HG03064 (cell line): ENCODE results near the gene TBX3.

Experiments used
- ATAC-seq: cut with Tn5 transposase; IDR thresholded peaks from one replicate; pipeline ENCODE4 v1.9.1; 2021; ENCODE audit warnings: low read depth; ENCODE audit not compliant: unreplicated experiment

Gene TBX3

DNA sequence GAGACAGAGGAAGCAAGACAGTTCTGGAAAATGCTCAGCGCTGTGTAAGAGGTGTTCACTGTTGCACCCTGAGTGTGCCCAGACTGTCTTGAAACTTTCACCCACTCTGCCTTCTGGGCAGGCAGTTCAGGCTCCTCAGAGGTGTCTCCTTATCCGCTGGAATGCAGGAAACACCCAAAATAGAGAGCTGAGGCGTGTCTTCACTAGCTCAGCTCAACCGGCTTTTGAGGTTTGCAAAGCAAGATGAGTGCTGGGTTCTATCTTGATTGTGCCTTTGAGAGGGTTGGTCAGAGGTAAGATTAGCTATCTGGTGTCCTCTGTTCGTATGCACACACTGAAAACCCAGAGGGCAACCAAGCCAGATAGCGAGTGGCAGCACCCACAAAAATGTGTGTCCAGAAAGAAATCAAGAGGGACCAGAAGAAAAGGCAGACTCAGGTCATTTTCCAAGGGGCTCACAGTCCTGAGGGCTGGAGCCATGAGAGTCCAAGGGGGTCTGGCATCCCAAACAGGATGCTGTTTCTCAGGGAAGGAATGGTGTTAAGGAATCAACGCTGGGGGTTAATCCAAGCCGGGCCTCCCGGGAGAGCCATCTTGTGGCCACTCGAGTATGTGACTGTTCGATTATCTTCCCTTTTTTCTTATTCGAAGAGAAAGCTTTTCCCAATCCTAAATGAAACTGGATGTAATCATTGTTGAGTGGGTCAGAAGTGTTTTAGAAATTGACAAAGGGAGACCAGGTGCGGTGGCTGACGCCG is 47.1 kb downstream of the TBX3 start:
- no peak for ATAC-seq

DNA sequence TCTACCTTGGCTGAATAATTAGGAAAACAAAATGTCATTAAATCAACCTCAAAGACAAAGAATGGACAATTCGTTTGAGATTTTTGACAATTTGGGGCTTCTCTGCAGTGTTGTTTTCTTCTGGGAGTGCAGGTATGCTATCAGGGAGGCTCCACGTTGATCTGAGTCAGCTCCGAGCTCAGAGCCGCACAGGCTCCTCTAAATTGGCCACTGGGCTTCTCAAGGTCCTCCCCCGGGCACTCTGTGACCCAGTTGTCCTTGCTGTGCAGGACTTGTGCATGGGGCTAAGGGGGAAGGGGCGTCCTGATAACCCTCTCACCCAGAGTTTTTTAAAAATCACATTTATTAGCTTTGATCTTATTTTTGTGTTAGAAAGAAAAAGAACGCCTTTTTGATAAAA is 52.7 kb downstream of the TBX3 start:
- ATAC-seq = no peak

DNA sequence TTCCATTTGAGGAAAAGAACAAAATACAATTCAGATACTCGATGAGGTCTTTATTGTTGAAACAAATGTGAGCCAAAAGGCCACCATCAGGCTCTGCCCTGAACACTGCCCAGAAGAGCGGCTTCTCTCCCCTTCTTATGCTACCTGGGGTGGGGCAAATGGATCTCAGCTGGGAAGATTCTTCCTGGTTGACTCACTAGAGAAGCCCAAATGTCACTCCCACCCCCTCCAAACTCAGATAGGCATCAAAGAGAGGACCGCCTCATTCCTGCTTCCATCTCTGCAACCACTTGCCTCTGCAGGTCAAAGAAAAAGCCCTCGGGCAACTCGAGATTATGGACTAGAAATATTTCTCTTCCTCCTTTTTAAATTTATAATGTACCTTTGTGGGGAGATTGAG is 55.8 kb downstream of the TBX3 start:
- no peak for ATAC-seq

DNA sequence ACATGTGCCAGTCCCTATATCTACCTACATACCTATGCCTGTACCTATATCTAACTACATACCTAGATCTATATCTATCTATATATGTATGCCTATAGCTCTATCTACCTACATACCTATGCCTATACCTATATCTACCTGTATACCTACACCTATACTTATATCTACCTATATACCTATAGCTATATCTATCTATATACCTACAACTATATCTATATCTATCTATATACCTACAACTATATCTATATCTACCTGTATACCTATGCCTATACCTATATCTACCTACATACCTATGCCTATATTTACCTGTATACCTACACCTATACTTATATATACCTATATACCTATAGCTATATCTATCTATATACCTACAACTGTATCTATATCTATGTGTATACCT is 56.6 kb downstream of the TBX3 start:
- no peak for ATAC-seq

DNA sequence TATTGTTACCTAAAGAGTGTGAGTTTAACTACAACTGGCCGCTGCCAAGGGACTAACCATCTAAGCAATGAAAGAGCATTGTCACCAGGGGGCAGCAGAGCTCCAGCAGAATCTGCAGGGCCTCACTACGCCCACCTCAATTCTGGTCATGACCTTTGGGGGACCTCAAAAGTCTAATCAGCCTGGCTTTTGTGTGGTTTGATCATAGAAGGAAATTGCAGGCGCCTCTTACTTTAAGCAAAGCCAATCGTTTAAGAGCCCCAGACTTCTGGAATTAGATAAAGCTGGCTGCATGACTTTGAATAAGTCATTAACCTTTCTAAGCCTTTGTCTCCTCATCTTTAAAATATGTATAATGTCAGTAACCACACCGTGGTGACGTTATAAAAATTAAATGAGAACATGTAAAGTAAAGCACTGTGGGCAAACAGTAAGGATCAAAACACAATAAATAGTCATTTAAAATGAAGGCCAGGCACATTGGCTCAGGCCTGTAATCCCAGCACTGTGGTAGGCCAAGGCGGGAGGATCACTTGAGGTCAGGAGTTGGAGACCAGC is 58.6 kb downstream of the TBX3 start:
- no peak for ATAC-seq

DNA sequence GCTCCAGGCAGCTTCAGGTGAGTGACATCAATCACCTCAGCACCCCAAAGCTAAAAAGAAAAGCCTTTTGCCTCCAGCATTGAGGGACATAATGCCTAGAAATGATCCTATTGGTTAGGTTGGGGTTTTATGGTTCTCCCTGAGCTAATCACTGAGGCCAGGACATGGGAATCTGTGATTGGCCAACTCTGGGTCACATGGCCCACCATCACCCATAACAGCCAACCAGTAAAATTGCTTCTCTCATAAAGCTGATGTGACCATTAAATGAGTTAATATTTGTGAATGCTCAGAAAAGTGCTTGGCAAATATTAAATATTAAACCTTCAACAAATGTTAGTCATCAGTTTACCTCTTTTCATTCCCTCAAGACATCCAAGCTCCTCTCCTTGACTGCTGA is 60.2 kb downstream of the TBX3 start:
- no peak for ATAC-seq
